GM12892 (cell line): ENCODE measurements around the gene CALU.

ENCODE experiments used
- POLR2A ChIP-seq: IDR thresholded peaks from 2 replicates; pipeline ENCODE4 v1.6.1; 2011; ENCODE audit warnings: low read depth, low read length, control low read depth
- POLR2AphosphoS5 ChIP-seq: IDR thresholded peaks from 2 replicates; pipeline ENCODE4 v1.6.1; 2011; ENCODE audit warnings: low read depth, low read length, control low read depth
- TAF1 ChIP-seq: IDR thresholded peaks from 2 replicates; pipeline ENCODE4 v1.6.1; 2011; ENCODE audit warnings: low read depth, mild to moderate bottlenecking, control low read depth, low read length, borderline replicate concordance

GRCh38 chr7:128788446-128789412 is 49.6 kb downstream of the CALU start:
- TF ChIP-seq POLR2A (no peak), TAF1 (no peak), POLR2AphosphoS5 (no peak)
